Breast epithelium (tissue), 3 donors: ENCODE results near the gene COL23A1.

Source experiments
- POLR2AphosphoS5 ChIP-seq, 3 donors: sonication (generic); formaldehyde crosslinking; IDR thresholded peaks; one replicate each; pipeline ENCODE4 v1.6.1; 2017; ENCODE audit warnings: antibody characterized with exemption in 3 of 3
- TF ChIP-seq, protein P1 (sequence below), 3 donors: fragments of 450-650 bp; IDR thresholded peaks; one replicate each; pipeline ENCODE4 v1.5.1; 2016 to 2017; ENCODE audit warnings: antibody characterized with exemption in 3 of 3, mild to moderate bottlenecking in 3 of 3, moderate library complexity in 3 of 3

GRCh38 chr5:178384816-178385495 is 205.2 kb downstream of the COL23A1 start:
- TF ChIP-seq, protein P1, sequence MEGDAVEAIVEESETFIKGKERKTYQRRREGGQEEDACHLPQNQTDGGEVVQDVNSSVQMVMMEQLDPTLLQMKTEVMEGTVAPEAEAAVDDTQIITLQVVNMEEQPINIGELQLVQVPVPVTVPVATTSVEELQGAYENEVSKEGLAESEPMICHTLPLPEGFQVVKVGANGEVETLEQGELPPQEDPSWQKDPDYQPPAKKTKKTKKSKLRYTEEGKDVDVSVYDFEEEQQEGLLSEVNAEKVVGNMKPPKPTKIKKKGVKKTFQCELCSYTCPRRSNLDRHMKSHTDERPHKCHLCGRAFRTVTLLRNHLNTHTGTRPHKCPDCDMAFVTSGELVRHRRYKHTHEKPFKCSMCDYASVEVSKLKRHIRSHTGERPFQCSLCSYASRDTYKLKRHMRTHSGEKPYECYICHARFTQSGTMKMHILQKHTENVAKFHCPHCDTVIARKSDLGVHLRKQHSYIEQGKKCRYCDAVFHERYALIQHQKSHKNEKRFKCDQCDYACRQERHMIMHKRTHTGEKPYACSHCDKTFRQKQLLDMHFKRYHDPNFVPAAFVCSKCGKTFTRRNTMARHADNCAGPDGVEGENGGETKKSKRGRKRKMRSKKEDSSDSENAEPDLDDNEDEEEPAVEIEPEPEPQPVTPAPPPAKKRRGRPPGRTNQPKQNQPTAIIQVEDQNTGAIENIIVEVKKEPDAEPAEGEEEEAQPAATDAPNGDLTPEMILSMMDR (IDR thresholded peaks at IDR 0.05), result no peak
- TF ChIP-seq POLR2AphosphoS5 (IDR thresholded peaks at IDR 0.05), result no peak
